EL (cell line): ENCODE data around the gene PTH2.

Experiments used
- DNase-seq: peaks from one replicate; pipeline ENCODE4 v3.0.0-alpha.2; 2016

The PTH2 gene

GRCh38 chr19:49430678-49431329 is 7.6 kb upstream of the PTH2 start:
- DNase-seq, result no peak

GRCh38 chr19:49430172-49430677 is 7.0 kb upstream of the PTH2 start:
- DNase-seq, result no peak

- DNase-seq, result no peak
These were observed 5.6 kb upstream of the PTH2 start for GRCh38 chr19:49428547-49429451.

GRCh38 chr19:49427855-49428546 is 4.8 kb upstream of the PTH2 start:
- DNase-seq, result no peak

- DNase-seq, result no peak
These were observed 4.1 kb upstream of the PTH2 start for GRCh38 chr19:49427339-49427738.

GRCh38 chr19:49425922-49426592 is 2.8 kb upstream of the PTH2 start:
- DNase-seq, result no peak

- no peak for DNase-seq
These were observed 1.9 kb upstream of the PTH2 start, which contains the start of gene GFY for GRCh38 chr19:49425178-49425577. GFY (plus strand) TSS chr19:49425388; CDS start chr19:49426431, 1,043 bp downstream.

GRCh38 chr19:49423985-49424303 is 703 bp upstream of the PTH2 start:
- DNase-seq, result no peak

- DNase-seq, result peak; percentile 38
These were observed 702 bp downstream of the PTH2 start for GRCh38 chr19:49422407-49423070.

GRCh38 chr19:49421878-49422202 is 1.4 kb downstream of the PTH2 start:
- DNase-seq, result no peak

- DNase-seq, result peak; percentile 61
These were observed 2.0 kb downstream of the PTH2 start for GRCh38 chr19:49421039-49421877.

- DNase-seq, result no peak
These were observed 3.0 kb downstream of the PTH2 start for GRCh38 chr19:49420227-49420626.

GRCh38 chr19:49419173-49419572 is 4.1 kb downstream of the PTH2 start:
- DNase-seq, result no peak

GRCh38 chr19:49418511-49418910 is 4.7 kb downstream of the PTH2 start:
- no peak for DNase-seq

- DNase-seq, result no peak
These were observed 6.2 kb downstream of the PTH2 start for GRCh38 chr19:49417088-49417487.

GRCh38 chr19:49415810-49416200 is 7.4 kb downstream of the PTH2 start:
- no peak for DNase-seq

- no peak for DNase-seq
These were observed 8.0 kb downstream of the PTH2 start for GRCh38 chr19:49415102-49415809.

GRCh38 chr19:49414256-49414655 is 9.0 kb downstream of the PTH2 start:
- DNase-seq, result no peak

- no peak for DNase-seq
These were observed 9.9 kb downstream of the PTH2 start for GRCh38 chr19:49413348-49413747.

GRCh38 chr19:49411681-49412326 is 11.4 kb downstream of the PTH2 start:
- DNase-seq, result no peak
